Liver (tissue), 3 donors: ENCODE results near the gene SLC25A40.
"Not testable (repeated sequence)": the region's sequence is repeated elsewhere in the genome, so short reads cannot be mapped to it uniquely, and the experiment has no call there.

Experiments
- CTCF ChIP-seq: fragments of 150-350 bp; IDR thresholded peaks from 2 replicates; pipeline ENCODE4 v1.5.1; 2017; ENCODE audit warnings: improper control_type of control experiment, low read depth, low read length; ENCODE audit not compliant: missing input control
- MAX ChIP-seq: IDR thresholded peaks from 2 replicates; pipeline ENCODE4 v1.6.1; 2016; ENCODE audit warnings: antibody characterized with exemption
- RAD21 ChIP-seq, 2 donors: IDR thresholded peaks; 2 replicates each; pipeline ENCODE4 v1.6.1; 2016; ENCODE audit warnings: antibody characterized with exemption in 2 of 2, mild to moderate bottlenecking in 2 of 2
- YY1 ChIP-seq: IDR thresholded peaks from 2 replicates; pipeline ENCODE4 v1.6.1; 2016; ENCODE audit warnings: antibody characterized with exemption, mild to moderate bottlenecking
- donor health status: healthy.
- donor health status: healthy.

- TF ChIP-seq CTCF; RAD21 (IDR thresholded peaks at IDR 0.05); MAX; YY1: not testable (repeated sequence)
Measured at GRCh38 chr7:87822056-87822455, 54.1 kb downstream of the SLC25A40 start.
